GM19023 (cell line): ENCODE data around the gene MAP2K1.
A peak's percentile ranks its signal among the peaks of the same experiment; 100 is the strongest.
"Not testable (repeated sequence)": the region's sequence is repeated elsewhere in the genome, so short reads cannot be mapped to it uniquely, and the experiment has no call there.

Source experiments
- ATAC-seq: cut with Tn5 transposase; IDR thresholded peaks from one replicate; pipeline ENCODE4 v1.9.1; 2021; ENCODE audit warnings: mild to moderate bottlenecking, moderate library complexity; ENCODE audit not compliant: unreplicated experiment

MAP2K1 gene

DNA sequence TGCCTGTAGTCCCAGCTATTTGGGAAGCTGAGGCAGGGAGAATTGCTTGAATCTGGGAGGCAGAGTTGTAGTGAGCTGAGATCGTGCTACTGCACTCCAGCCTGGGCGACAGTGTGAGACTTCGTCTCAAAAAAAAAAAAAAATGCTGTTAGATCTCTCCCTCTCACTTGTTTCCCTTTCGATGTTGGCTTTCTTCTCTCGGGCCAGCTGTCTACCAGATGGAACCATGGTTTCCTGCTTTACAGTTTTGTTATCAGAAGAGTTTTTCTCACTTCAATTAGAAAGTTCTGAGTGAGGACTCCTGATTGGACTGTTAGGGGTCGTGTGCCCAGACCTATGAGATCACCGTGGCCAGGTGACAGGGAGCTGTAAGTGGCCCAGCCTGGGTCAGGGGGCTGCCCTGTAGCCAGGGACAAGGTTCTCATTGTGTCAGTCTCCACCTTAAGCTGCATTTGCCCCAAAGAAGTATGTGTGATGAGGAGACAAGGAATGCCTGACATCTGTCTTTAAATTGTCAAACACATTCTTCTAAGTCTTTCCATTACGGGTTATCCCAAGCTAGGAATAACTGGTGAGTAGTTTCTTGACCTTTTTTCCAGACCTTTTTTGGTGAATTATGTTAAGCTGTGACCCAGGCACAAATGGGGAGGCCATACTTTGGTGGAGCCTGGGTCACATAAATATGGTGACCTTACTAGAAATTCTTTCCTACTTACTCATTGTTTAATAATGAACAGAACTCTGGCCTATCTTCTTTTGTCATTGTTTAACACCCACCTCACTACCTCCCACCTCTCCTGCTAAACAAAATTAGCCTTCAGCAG, 85.7 kb downstream of the MAP2K1 start:
- peak; percentile 85 for ATAC-seq

DNA sequence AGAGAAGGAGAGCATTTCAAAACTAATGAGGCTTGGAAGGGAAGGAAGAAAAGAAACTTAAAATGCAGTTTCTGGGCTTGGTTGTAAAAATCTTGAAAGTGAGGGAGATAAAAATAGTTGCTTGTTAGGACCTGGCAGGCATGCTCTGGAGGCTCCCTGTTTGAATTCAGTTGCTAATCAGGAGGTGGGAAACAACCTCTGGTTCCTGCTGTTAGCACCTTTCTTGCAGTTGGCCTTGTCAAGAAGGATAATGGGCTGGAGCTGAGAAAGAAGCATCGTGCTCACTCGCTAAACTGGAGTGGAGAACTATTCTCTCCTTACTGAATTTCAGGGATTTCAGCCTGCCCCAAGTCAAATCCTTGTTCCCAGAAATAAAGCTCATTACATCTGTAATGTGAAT, 87.4 kb downstream of the MAP2K1 start:
- no peak for ATAC-seq

DNA sequence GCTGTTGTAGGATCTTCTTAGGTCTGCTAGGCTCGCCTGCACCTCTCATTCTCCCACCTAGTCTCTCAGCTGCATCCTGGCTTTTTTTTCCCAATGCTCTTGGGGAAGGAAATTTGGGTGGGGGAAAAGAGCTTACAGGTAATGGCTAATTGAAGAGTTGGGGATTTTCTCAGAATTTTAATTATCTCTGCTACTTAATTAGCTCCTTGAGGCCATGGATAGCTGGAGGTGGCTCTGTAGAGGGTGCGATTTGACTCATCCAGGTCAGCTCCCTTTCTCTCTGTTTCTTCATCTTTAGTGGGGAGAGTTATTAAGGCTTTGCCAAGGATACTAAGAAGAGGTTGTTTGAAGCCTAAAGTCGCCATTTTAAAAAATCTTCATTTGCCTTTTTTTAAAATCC, 88.3 kb downstream of the MAP2K1 start:
- no peak for ATAC-seq

DNA sequence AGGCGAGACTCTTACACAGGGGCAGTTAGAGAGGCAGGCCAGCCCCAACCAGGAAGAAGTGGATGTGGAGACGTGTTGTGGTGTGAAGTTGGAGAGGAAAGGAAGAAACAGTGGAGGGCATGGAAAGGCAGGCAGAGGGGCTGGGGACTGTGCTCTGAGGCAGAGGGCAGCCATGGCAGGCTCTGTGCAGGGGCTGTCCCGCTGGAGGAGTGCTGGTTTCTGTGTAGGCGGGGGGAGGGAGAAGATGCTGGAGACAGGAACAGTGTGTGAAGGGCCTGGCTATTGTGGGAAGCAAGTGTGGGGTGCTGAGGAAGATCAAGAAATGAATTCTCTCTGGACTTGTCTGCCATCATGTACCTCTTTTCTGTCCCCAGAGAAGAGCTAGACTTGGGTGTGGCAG, 89.8 kb downstream of the MAP2K1 start:
- ATAC-seq = no peak

DNA sequence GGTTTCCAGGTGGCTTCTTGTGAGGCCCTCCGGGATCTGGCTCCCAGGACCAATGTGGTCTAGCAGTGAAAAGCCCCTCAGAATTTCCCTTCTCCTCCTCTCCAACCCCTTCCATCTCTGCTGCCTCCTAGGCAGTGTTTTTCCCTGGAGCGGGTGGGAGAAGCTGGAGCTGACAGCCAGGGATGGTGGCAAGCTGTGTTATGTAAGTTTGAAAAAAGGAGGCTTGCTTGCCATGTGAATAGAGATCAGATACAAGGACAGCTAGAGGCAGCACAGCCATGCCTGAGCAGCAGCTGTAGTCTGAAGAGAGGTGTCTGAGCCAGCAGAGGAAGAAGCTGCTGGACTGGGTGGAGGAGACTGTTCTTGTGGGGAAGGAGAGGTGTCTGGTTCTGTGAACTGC, 90.3 kb downstream of the MAP2K1 start:
- ATAC-seq = no peak

DNA sequence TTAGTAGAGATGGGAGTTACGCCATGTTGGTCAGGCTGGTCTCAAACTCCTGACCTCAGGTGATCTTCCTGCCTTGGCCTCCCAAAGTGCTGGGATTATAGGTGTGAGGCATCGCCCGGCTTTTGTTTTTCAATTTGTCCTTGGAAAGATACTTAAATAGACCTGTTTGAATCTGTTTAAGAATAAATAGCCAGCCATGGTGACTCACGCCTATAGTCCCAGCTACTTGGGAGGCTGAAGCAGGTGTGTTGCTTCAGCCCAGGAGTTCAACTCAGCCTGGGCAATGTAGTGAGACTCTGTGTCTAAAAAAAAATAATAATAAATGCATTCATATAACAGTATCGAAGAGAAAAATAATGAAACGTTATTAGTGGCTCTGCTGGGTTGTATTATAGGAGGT, 93.6 kb downstream of the MAP2K1 start:
- ATAC-seq = no peak

DNA sequence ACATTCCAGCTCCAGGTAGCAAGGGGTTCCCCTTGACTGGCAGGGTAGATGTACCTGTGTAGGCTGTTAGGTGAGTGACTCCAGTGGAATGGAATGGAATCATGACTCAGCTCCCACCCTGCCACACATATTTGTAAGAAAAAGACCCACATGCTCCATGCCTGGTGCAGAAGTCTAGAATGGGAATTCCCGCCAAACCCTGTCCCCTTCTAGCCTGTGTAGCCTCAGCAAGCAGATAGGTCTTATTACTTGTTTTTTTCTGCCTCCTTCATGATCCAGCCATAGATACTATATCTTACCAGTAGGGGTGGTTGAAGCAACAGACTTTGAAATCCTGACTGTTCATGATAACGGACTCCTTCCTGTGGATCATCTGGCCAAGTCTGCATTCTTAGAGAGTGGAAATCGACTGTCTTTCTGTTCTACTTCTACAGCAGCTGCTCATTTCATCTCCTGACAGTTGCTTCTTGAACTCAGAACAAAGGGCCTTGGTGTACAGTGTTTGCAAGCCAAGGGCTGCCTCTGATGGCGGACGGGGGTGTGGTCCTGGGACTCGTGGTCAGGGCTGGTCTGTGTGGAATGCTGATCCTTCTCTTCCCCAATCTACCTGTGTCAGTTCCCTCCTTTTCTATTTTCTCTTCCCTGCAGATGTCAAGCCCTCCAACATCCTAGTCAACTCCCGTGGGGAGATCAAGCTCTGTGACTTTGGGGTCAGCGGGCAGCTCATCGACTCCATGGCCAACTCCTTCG, 94.6 kb downstream of the MAP2K1 start:
- no peak for ATAC-seq

DNA sequence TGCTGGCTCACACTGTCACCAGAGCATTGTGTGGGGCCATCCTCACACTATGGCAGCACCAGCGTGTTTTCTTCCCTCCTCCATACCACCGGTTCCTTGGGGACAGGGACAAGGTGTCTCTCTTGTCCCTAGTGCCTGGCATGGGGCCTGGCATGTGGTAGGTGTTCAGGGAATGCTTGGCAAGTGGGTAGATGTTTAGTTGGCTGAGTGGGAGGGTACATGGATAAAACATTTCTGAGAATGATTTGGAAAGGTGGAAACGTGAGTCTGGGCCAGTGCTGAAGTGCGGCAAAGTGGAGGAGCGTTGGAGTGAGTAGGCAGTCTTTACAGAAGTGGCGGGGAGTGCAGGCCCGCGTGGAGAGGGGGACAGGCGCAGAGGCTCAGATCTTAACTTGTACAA, 95.8 kb downstream of the MAP2K1 start:
- ATAC-seq = no peak

DNA sequence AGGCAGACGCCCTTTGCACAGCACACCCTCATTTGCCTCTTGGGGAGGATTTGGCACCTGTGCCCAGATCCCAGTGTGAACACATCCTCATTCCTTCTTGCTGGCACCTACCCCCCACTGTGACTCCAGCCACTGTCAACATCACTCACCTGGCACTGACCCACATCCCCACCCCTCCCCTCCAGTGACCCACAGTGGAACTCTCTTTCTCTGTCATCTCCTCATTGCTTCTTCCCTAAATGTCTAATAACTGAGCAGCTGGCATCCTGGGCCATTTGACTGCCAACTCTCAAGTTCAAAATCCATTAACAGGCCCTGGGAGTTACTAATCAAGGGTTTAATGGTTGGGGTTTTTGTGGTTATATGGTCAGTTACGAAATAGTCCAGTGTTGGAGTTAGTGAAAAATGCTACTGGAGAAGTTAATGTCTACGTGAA, 96.4 kb downstream of the MAP2K1 start:
- no peak for ATAC-seq

DNA sequence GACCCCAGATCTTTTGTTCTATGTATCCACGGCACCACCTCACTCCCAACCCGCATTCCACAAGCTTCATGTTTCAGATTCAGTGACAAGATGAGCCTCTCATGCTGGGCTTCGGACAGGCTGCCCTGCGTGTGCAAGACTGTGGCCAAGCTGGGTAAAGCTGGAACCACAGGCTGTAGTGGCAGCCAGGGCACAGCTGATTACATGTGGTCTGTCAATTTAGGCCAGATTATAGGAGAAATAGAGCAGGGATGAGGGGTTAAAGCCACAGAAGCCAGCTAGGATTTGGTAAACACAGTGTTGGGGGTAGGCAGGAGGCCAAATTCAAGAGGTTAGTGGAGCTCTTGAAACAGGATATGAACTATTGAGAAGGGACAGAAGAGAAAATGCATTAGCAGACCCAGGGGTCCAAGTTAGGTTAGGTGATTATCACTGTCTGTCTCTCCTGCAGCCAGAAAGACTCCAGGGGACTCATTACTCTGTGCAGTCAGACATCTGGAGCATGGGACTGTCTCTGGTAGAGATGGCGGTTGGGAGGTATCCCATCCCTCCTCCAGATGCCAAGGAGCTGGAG, 97.9 kb downstream of the MAP2K1 start:
- no peak for ATAC-seq

DNA sequence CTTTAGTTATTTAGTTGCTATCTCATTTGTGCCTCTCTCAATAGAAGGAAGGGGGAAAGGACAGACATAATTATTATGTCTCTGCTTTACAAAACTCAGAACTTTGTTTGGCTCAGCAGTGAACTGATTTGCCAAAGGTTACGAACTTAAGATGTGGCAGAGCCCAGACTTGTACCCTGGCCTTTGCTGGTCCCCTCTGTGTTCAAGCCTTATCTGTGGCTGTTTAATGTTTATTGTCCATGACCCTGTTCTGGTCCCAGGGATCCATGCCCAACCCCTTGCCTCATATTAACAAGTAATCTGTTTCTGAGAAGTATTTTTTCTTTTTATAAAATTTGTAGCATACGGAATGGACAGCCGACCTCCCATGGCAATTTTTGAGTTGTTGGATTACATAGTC, 100.2 kb downstream of the MAP2K1 start:
- ATAC-seq = no peak

DNA sequence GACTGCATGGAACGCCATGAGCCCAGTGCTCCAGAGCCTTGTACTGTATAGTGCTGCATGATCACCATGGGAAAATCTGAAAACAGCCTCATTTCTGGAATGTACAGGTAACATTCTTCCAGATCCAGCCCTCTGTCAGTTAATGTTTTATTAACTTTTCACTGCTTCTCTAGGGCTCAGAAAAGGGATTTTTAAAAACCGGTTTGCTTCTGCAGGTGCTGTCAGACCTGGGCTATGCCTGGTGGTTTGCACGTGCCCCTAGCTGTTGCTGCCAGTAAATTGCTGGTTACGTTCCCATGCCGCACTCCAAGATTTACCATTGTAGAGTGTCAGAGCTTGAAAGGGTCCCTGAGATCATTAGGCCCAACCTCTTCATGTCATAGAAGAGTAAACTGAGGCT, 101.8 kb downstream of the MAP2K1 start:
- ATAC-seq = no peak

DNA sequence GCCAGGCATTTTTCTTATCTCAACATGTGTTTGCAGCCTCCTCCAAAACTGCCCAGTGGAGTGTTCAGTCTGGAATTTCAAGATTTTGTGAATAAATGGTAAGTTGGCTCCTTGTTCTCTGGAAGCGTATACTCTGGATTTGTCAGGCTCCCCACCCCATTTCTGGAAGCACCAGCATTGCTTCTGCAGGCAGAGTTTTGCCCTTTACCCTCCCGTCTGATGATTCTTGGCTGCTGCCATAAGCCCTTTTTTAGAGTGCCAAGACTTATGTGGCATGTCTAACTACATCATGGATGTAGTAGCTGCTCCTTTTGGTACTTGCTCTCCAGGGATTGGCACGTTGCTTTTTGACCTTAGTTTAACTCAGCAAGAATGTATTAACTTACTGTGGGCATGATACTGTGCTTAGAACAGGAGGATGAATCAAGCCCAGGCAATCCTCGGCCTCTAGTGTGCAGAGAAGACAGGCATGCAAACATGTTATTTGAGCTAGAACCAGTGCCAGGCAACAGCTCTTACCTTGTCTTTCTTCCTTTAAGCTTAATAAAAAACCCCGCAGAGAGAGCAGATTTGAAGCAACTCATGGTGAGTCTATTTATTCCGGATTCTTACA, 102.6 kb downstream of the MAP2K1 start:
- ATAC-seq = no peak

DNA sequence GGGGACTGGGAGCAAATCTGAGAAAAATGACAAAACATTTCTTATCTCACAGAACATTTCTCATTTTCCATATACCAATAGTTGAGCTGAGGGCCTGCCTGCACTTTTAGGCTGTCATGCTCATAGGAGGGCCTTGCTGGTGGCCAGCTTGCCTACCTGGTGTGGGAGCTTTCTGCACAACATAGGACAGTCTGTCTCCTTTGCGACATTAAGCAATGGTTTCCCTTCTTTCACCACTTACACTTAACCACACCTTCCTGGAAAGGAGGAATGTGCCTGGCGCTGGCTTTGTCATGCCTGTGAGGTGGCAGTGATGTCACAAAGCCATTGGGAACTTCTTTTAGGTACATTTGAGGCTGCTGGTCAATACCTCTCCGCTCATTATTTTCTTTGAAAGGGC, 105.1 kb downstream of the MAP2K1 start:
- no peak for ATAC-seq

DNA sequence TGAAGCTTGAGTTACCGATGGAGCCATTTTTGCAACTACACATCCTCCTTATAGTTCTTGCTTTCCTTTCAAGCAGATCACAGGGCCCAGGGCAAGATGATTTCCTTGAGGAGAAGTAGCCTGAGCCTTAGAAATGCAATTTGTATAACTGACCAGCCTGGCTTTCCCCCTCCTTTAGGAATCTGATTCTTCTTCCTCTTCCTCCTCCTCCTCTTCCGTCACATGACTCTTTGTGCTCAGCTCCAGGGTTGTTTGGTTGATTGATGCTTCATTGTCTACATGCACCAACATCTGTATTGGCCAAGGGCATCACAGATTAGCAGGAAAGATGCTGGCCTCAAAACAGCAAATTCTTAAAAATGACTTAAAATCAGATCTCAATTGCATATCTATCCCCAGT, 107.5 kb downstream of the MAP2K1 start:
- no peak for ATAC-seq

DNA sequence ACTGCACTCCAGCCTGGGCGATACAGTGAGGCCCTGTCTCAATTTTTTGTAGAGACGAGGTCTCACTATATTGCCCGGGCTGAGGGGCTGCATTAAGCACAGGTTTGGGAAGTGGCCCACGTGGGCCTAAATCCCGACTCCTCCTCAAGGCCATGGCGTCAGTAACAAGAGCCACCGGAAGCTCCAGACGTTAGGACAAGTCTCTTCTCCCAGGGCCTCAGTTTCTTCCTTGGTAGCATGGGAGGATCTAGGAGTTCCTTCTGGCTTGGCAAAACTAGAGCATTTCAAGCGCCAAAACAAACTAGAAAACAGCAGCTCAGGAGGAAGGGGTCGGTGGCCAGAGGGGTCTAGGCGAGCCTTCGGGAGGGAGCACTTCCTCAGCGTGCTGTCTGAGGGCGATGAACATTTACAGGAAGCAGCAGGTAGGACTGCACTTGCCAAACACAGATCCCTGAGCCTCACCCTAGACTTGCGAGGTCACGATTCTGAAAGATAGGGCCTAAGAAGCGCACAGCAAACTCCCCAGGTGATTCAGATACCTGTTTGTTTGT, 110.3 kb downstream of the MAP2K1 start:
- ATAC-seq = peak; percentile 15

DNA sequence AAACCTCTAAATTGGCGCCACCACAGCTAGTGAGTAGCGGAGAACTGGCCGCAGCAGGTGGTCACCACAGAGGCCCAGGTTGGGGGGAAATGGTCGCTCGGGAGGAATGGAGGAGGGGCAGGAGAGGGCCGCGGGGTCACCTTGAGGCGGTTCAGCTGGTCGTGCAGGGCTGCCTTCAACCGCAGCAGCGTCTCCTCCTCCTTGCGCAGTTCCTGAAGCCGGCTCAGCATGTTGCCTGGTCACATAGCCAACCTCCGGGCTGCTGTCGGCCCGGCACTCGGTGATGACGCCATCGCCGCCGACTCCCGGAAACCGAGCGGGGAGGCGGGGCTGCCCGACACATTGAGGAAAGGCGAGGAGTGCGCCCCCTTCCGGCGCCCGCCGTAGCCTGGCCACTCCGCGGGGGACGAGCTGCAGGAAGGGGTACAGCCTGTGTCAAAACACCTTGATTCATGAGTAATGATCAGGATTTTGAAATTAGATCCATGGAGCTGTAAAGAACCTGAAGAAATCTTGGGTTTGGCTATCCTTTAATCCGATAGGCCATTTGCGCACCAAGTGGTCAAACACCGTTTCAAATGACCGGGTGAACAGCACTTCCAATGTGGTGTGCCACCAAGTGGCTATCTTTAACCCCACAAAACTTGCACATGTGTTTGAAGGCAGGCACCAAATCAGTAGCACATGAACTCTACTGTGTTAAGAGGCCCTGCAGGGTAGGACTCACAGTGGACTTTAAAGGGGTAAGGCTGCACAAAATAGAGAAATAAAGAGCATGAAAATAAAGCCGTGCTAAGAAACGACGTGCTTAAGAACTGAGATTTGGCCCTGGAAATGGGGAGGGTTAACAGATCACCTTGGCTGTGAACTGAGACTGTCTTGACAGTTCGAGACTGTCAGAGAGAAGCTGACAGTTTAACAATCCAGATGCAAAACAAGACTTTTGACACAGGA, 111.1 kb downstream of the MAP2K1 start, which contains the start of gene SNAPC5:
Gene SNAPC5, minus strand, starts transcription at position 261 of the 954 bp plus-strand sequence. Its CDS starts 31 bp downstream, at position 230.
- ATAC-seq = peak; percentile 80

DNA sequence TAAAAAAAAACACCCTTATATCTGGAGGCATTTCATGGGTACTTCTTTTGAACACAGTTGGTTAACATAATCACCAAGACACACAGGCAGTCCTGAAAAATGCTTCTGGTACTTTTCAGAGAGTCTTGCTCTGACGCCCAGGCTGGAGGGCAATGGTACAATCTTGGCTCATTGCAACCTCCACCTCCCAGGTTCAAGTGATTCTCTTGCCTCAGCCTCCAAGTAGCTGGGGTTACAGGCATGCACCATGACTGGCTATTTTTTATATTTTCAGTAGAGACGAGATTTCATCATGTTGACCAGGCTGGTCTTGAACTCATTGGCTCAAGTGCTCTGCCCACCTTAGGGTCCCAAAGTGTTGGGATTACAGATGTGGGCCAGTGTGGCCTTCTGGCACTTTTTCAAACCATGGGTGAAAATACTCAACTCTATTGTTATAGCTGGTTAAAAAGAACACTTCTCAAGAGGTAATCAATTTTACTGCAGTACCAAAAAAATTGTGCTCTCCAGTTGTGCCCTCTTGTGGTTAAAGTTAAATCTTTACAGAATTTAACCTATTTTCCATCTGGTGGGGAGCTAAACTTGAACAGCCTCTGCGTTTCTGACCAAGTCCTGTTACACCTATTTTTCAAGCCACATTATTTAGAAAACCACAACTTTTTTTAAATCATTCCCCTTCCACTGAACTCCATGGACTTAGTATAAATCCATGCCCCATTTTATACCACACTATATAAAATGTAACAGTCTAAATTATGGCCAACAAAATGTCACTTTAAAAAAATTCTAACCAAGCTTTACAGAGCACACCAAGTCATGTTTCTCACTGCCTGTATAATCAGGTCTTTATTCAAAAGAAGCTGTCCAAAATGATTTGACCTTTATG, 112.0 kb downstream of the MAP2K1 start:
- no peak for ATAC-seq

DNA sequence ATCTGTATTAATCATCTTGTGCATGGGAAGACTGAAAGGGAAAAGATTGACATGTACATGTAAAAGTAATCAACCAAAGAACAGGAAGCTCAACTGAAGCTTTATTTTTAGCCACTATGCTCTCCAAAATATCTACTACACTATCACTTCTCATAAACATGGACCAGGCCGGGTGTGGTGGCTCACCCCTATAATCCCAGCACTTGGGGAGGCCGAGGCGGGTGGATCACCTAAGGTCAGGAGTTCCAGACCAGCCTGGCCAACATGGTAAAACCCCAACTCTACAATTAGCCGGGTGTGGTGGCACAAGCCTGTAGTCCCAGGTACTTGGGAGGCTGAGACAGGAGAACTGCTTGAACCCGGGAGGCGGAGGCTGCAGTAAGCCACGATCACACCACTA, 113.6 kb downstream of the MAP2K1 start:
- not testable (repeated sequence) for ATAC-seq
